Panc1 (cell line): ENCODE results near the gene G2E3. TPM values are rescaled to one million over a fixed set of nuclear protein-coding genes. Genes with fewer than 3 reads are reported as not detected.

Experiments used
- ATAC-seq: fragments of 200-7000 bp; cut with Tn5 transposase; 2 replicates; pipeline ENCODE4 v1.9.1; 2020; ENCODE audit warnings: mild to moderate bottlenecking, moderate library complexity
- BruUV-seq: library from RNA; stranded (reverse); fragments of 400-500 nt; replicated peaks from 2 replicates; lab custom pipeline; 2021; lab: Mats Ljungman, UMichigan
- CTCF ChIA-PET: fragments of 300-600 bp; sonication (Branson Sonifier 250); formaldehyde crosslinking; loops from one replicate; lab custom pipeline; 2022; ENCODE audit warnings: antibody characterized with exemption; lab: Charles Lee
- POLR2A ChIA-PET: fragments of 300-600 bp; sonication (Branson Sonifier 250); formaldehyde crosslinking; loops from one replicate; lab custom pipeline; 2022; ENCODE audit warnings: antibody characterized with exemption; lab: Charles Lee
- DNase-seq: peaks from one replicate; pipeline ENCODE4 v3.0.0-alpha.2; 2010; ENCODE audit warnings: low read depth, low spot score
- H3K27ac ChIP-seq: 2 replicates; pipeline ENCODE4 v1.5.1; 2011; ENCODE audit warnings: mild to moderate bottlenecking, low read length, inconsistent platforms
- H3K27me3 ChIP-seq: fragments of 200-500 bp; sonication (Bioruptor generic); 2 replicates; pipeline ENCODE4 v1.6.0; 2014; ENCODE audit warnings: low read length, inconsistent platforms; ENCODE audit not compliant: control insufficient read depth, insufficient read depth
- H3K36me3 ChIP-seq: fragments of 200-500 bp; sonication (Bioruptor generic); 2 replicates; pipeline ENCODE4 v1.5.1; 2014; ENCODE audit warnings: inconsistent platforms, mild to moderate bottlenecking, low read length, moderate library complexity; ENCODE audit not compliant: control insufficient read depth, insufficient read depth
- H3K4me1 ChIP-seq: 2 replicates; pipeline ENCODE4 v1.5.1; 2011; ENCODE audit warnings: inconsistent platforms, mild to moderate bottlenecking, low read length, moderate library complexity; ENCODE audit not compliant: control insufficient read depth, insufficient read depth
- H3K4me3 ChIP-seq, 2 experiments: 2 replicates each; pipeline ENCODE4 v1.5.1; 2011 to 2012; ENCODE audit warnings: low read depth in 2 of 2, low read length in 2 of 2, mild to moderate bottlenecking in 2 of 2, inconsistent platforms in 1 of 2, moderate library complexity in 1 of 2
- H3K9me3 ChIP-seq: fragments of 200-500 bp; sonication (Bioruptor generic); 2 replicates; pipeline ENCODE4 v1.5.1; 2014; ENCODE audit warnings: low read depth, mild to moderate bottlenecking, inconsistent platforms, low read length, moderate library complexity; ENCODE audit not compliant: control insufficient read depth, insufficient read depth
- CTCF ChIP-seq: fragments of 450-650 bp; IDR thresholded peaks from 2 replicates; pipeline ENCODE4 v1.5.1; 2017; ENCODE audit warnings: mild to moderate bottlenecking
- POLR2AphosphoS5 ChIP-seq: IDR thresholded peaks from 2 replicates; pipeline ENCODE4 v1.6.1; 2012; ENCODE audit warnings: mild to moderate bottlenecking, low read depth, low read length, moderate library complexity
- REST ChIP-seq, 2 experiments: IDR thresholded peaks; 2 replicates each; pipeline ENCODE4 v1.6.1; 2011 to 2012; ENCODE audit warnings: low read depth in 2 of 2, control low read depth in 1 of 2, low read length in 1 of 2, mild to moderate bottlenecking in 1 of 2, moderate library complexity in 1 of 2; ENCODE audit not compliant: insufficient read depth in 1 of 2
- SIN3A ChIP-seq: IDR thresholded peaks from 2 replicates; pipeline ENCODE4 v1.6.1; 2012; ENCODE audit warnings: low read depth, mild to moderate bottlenecking, low read length, moderate library complexity, borderline replicate concordance; ENCODE audit not compliant: insufficient read depth
- TCF7L2 ChIP-seq: IDR thresholded peaks from 2 replicates; pipeline ENCODE4 v1.6.1; 2011; ENCODE audit warnings: mild to moderate bottlenecking, low read depth, low read length, inconsistent platforms
- in situ Hi-C: cut with HindIII; loops from 2 replicates; pipeline ENCODE4 v1.10.0; 2016; ENCODE audit warnings: low sequenced_read_pairs, low pct_unique_long_range_greater_than_20kb
- intact Hi-C: fragments of 100-400 bp; cut with micrococcal nuclease; formaldehyde crosslinking; loops from one replicate; pipeline ENCODE4 v1.10.0; 2022; ENCODE audit not compliant: unreplicated experiment
- total RNA-seq: library from RNA; stranded (reverse); gene quantifications from one replicate; pipeline ENCODE4 v1.2.1, GENCODE V29; 2021; ENCODE audit not compliant: unreplicated experiment

The G2E3 gene
- total RNA-seq, 1 experiment from 2014 or later, result 27.5 TPM

GRCh38 chr14:30596935-30597334 is 38.0 kb downstream of the G2E3 start:
- ATAC-seq (no peak), DNase-seq (no peak)
- Histone ChIP-seq H3K27ac (no peak overlapping the region), H3K4me1 (no peaks in the 10 kb centered on the region), H3K9me3 (no peaks in the 10 kb centered on the region), H3K27me3 (no peaks in the 10 kb centered on the region), H3K4me3 (no peak overlapping the region), H3K36me3 (peaks cover 33% of the 10 kb centered on the region; the same call in 1 of the 2 replicates)
- CTCF ChIA-PET, result no interaction called here
- TF ChIP-seq REST (IDR thresholded peaks at IDR 0.05; ENCODE audit: insufficient read depth in 1 of 2, low read depth in 2 of 2, low read length in 1 of 2), result no peak
- no peak for TF ChIP-seq POLR2AphosphoS5
- TF ChIP-seq SIN3A, result no peak
- no peak for TF ChIP-seq CTCF
- no peak for TF ChIP-seq TCF7L2
- in situ Hi-C loops (no loop called here), intact Hi-C loops (no loop called here)
- BruUV-seq, result no TSS peak
- POLR2A ChIA-PET, result no interaction called here

- peaks cover 36% of the 10 kb centered on the region; the same call in 1 of the 2 replicates for H3K36me3 ChIP-seq
- no peak overlapping the region for H3K27ac ChIP-seq
- H3K4me1 ChIP-seq, result no peaks in the 10 kb centered on the region
- TF ChIP-seq POLR2AphosphoS5, result no peak
- no peak for TF ChIP-seq REST (IDR thresholded peaks at IDR 0.05; ENCODE audit: insufficient read depth in 1 of 2, low read depth in 2 of 2, low read length in 1 of 2)
- TF ChIP-seq TCF7L2, result no peak
- TF ChIP-seq SIN3A, result no peak
- no peak for TF ChIP-seq CTCF
- in situ Hi-C loops, result no loop called here
- POLR2A ChIA-PET, result no interaction called here
- ATAC-seq (no peak), DNase-seq (no peak)
- H3K4me3 ChIP-seq, result no peak overlapping the region
- no TSS peak for BruUV-seq
- no peaks in the 10 kb centered on the region for H3K9me3 ChIP-seq
- CTCF ChIA-PET, result no interaction called here
- intact Hi-C loops, result no loop called here
- no peaks in the 10 kb centered on the region for H3K27me3 ChIP-seq
Observed at GRCh38 chr14:30597504-30597903, 38.5 kb downstream of the G2E3 start.
